ENCODE measurements around the gene MSRB1. TPM values are rescaled to one million over a fixed set of nuclear protein-coding genes. Genes with fewer than 3 reads are reported as not detected.

Gene MSRB1
- polyA plus RNA-seq, 1 donor from 2014 or later, result 6.0 TPM

DNA sequence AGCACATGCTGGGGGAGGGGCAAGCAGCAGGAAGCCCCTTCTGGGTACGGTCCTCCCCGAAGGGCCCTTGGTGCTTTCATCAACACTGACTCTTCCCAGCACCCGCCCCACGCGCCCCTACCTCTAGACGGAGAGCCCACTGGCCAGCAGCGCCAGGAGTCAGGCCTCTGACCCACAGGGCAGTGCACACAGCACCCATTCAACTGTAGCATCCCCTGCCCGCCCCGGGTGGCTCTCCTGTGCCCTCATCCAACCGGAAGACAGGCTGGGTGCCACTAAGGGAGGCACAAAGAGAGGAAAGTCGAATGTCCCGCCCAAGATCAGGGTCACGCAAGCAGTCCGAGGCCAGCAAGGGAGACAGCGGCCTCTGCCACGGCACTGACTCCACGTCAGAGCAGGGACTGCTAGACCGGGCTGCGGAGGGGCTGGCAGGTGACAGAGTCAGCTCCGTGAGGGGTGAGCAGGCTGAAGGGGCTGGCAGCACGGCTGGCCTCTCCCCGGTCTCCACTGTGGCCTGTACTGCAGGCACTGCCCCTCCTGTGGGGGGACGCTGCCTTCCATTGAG is 9.8 kb downstream of the MSRB1 start:
- Histone ChIP-seq H3F3A (ENCODE audit: insufficient read depth, low read length, poor library complexity, severe bottlenecking) (no peaks in the 10 kb centered on the region), H3K27me3 (ENCODE audit: insufficient read depth, low read depth, low read length) (no peaks in the 10 kb centered on the region), H4K20me1 (ENCODE audit: insufficient read depth) (no peaks in the 10 kb centered on the region), H3K4me3 (ENCODE audit: low read length) (no peak overlapping the region), H2AFZ (ENCODE audit: low read depth, low read length) (no peak overlapping the region), H3K36me3 (ENCODE audit: insufficient read depth, low read length) (no peaks in the 10 kb centered on the region), H3K9ac (ENCODE audit: low read length) (no peak overlapping the region), H3K79me2 (replicated peaks; ENCODE audit: insufficient read depth, low read length) (no peaks in the 10 kb centered on the region), H3K27ac (ENCODE audit: low read length) (no peak overlapping the region), H3K9me3 (ENCODE audit: low read length) (no peaks in the 10 kb centered on the region), H3K9me2 (ENCODE audit: insufficient read depth, low read length) (no peaks in the 10 kb centered on the region), H3K4me2 (ENCODE audit: low read length) (no peak overlapping the region)
- TF ChIP-seq EZH2 (IDR thresholded peaks at IDR 0.05; ENCODE audit: borderline replicate concordance, insufficient read depth, low read length, poor library complexity, severe bottlenecking) (no peak), MXI1 (conservative IDR thresholded peaks at IDR 0.05; ENCODE audit: poor library complexity, severe bottlenecking) (no peak), RAD21 (conservative IDR thresholded peaks at IDR 0.05) (no peak)
- TF ChIP-seq, protein P1, sequence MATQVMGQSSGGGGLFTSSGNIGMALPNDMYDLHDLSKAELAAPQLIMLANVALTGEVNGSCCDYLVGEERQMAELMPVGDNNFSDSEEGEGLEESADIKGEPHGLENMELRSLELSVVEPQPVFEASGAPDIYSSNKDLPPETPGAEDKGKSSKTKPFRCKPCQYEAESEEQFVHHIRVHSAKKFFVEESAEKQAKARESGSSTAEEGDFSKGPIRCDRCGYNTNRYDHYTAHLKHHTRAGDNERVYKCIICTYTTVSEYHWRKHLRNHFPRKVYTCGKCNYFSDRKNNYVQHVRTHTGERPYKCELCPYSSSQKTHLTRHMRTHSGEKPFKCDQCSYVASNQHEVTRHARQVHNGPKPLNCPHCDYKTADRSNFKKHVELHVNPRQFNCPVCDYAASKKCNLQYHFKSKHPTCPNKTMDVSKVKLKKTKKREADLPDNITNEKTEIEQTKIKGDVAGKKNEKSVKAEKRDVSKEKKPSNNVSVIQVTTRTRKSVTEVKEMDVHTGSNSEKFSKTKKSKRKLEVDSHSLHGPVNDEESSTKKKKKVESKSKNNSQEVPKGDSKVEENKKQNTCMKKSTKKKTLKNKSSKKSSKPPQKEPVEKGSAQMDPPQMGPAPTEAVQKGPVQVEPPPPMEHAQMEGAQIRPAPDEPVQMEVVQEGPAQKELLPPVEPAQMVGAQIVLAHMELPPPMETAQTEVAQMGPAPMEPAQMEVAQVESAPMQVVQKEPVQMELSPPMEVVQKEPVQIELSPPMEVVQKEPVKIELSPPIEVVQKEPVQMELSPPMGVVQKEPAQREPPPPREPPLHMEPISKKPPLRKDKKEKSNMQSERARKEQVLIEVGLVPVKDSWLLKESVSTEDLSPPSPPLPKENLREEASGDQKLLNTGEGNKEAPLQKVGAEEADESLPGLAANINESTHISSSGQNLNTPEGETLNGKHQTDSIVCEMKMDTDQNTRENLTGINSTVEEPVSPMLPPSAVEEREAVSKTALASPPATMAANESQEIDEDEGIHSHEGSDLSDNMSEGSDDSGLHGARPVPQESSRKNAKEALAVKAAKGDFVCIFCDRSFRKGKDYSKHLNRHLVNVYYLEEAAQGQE (IDR thresholded peaks at IDR 0.05; ENCODE audit: borderline replicate concordance), result no peak

DNA sequence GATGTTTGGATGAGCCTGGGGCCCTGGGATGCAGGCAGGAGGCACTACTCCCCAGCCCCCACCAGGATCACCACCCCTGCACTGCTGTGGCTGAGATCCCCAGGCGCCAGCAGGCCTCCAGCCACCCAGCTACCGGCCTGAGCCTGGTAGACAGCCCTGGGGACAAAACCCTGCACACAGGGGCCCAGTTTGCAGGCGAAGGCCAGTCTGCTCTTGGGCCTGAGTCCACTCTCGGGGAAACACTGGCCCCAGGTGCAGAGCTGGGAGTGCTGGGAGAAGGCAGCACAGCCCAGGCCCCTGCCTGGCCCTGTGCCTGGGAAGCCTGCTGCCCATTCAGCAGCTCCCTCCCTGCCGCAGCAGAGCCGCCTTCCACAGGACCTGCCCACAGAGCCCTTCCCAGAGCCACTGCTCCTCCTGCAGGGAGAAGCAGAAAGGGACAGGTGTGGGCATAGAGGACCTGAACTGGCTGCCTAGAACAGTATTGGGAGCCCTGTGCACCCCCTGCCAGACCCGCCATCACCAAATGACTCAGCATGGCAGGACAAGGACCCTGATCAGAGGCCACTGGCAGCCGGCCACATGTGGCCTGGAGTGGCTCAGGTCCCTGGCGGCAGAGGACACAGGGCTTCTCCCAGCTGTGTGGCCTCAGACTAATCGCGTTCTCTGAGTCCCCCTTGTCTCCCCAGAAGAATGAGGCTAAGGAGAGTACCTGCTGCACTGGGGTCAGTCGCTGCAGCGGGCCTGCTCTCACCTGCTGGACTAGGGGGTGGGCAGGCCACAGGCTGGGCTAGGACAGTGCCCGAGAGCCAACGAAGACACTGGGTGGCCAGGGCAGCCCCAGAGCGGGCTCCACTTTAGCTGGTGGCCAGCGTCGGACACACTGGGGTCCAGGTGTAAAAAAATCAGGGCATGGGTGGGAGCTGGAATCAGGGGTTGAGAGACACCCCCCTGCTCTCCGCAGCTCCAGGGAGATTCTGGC is 10.7 kb downstream of the MSRB1 start:
- H3K4me2 ChIP-seq (ENCODE audit: low read length), result no peak overlapping the region
- no peaks in the 10 kb centered on the region for H3K79me2 ChIP-seq (replicated peaks; ENCODE audit: insufficient read depth, low read length)
- H3K27me3 ChIP-seq (ENCODE audit: insufficient read depth, low read depth, low read length), result no peaks in the 10 kb centered on the region
- H3K4me3 ChIP-seq (ENCODE audit: low read length), result no peak overlapping the region
- no peaks in the 10 kb centered on the region for H3K36me3 ChIP-seq (ENCODE audit: insufficient read depth, low read length)
- TF ChIP-seq, protein P1 (IDR thresholded peaks at IDR 0.05; ENCODE audit: borderline replicate concordance), result no peak
- no peak for TF ChIP-seq EP300 (conservative IDR thresholded peaks at IDR 0.05; ENCODE audit: poor library complexity, severe bottlenecking)
- TF ChIP-seq POLR2AphosphoS5 (IDR thresholded peaks at IDR 0.05), result no peak
- no peak for TF ChIP-seq RAD21 (conservative IDR thresholded peaks at IDR 0.05)
- no peak for TF ChIP-seq EZH2 (IDR thresholded peaks at IDR 0.05; ENCODE audit: borderline replicate concordance, insufficient read depth, low read length, poor library complexity, severe bottlenecking)
- TF ChIP-seq, protein P2, sequence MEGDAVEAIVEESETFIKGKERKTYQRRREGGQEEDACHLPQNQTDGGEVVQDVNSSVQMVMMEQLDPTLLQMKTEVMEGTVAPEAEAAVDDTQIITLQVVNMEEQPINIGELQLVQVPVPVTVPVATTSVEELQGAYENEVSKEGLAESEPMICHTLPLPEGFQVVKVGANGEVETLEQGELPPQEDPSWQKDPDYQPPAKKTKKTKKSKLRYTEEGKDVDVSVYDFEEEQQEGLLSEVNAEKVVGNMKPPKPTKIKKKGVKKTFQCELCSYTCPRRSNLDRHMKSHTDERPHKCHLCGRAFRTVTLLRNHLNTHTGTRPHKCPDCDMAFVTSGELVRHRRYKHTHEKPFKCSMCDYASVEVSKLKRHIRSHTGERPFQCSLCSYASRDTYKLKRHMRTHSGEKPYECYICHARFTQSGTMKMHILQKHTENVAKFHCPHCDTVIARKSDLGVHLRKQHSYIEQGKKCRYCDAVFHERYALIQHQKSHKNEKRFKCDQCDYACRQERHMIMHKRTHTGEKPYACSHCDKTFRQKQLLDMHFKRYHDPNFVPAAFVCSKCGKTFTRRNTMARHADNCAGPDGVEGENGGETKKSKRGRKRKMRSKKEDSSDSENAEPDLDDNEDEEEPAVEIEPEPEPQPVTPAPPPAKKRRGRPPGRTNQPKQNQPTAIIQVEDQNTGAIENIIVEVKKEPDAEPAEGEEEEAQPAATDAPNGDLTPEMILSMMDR (IDR thresholded peaks at IDR 0.05; ENCODE audit: poor library complexity, severe bottlenecking), result no peak
- no peak for TF ChIP-seq MXI1 (conservative IDR thresholded peaks at IDR 0.05; ENCODE audit: poor library complexity, severe bottlenecking)
- no peak for TF ChIP-seq TAF1 (IDR thresholded peaks at IDR 0.05; ENCODE audit: low read depth)
- no peaks in the 10 kb centered on the region for H3K9me2 ChIP-seq (ENCODE audit: insufficient read depth, low read length)
- H3K9ac ChIP-seq (ENCODE audit: low read length), result no peak overlapping the region
- H3F3A ChIP-seq (ENCODE audit: insufficient read depth, low read length, poor library complexity, severe bottlenecking), result no peaks in the 10 kb centered on the region
- H3K27ac ChIP-seq (ENCODE audit: low read length), result no peak overlapping the region
- no peaks in the 10 kb centered on the region for H3K9me3 ChIP-seq (ENCODE audit: low read length)
- H2AFZ ChIP-seq (ENCODE audit: low read depth, low read length), result no peak overlapping the region
- no peaks in the 10 kb centered on the region for H4K20me1 ChIP-seq (ENCODE audit: insufficient read depth)

All from neural cell (in vitro differentiated cells).